Activated CD4-positive, CD25-positive, alpha-beta regulatory T cell (primary cell): ENCODE data around the gene SPACA6.

Experiments used
- DNase-seq, 4 experiments: peaks; one replicate each; lab custom pipeline; 2025; lab: John Stamatoyannopoulos, UW

Gene SPACA6

DNA sequence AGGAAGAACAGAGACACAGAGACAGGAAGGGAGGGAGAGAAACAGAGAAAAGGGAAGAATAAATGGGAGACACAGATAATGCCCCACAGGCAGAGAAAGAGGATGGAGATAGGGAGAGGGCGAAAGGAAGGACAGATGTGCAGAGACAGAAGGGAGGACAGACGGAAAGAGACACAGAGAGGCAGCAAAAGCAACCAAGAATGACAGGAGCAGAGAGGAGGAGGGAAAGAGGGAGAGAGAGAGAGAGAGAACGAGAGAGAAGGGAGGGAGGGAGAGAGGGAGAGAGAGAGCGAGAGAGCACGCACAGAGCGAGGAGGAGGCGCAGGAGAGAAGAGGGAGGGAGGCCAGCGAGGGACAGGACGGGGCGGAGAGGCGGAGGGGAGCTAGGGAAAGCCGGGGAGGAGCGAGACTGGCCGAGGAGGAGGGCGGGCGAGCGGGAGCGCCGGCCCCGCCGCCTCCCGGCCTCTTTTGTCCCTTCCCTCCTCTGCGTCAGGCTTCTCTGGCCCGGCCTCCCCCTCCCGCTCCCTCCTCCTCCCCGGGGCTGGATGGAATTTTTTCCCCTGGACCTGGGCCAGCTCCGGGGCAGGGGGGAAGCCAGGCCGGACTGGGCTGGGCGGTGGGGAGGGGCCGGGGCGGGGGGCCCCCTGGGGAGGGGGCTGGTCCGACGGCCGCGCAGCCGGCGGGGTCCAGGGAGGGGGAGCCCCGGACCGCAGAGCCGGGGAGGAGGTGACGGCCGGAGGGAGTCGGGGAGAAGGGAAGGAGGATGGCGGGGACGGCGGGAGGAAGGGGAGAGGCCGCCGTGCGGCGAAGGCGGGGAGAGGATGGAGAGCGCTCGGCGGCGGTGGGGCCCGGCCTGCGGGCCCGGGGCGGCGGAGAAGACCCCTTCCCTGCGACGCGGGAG is 4.2 kb upstream of the SPACA6 start:
- no peak for DNase-seq

DNA sequence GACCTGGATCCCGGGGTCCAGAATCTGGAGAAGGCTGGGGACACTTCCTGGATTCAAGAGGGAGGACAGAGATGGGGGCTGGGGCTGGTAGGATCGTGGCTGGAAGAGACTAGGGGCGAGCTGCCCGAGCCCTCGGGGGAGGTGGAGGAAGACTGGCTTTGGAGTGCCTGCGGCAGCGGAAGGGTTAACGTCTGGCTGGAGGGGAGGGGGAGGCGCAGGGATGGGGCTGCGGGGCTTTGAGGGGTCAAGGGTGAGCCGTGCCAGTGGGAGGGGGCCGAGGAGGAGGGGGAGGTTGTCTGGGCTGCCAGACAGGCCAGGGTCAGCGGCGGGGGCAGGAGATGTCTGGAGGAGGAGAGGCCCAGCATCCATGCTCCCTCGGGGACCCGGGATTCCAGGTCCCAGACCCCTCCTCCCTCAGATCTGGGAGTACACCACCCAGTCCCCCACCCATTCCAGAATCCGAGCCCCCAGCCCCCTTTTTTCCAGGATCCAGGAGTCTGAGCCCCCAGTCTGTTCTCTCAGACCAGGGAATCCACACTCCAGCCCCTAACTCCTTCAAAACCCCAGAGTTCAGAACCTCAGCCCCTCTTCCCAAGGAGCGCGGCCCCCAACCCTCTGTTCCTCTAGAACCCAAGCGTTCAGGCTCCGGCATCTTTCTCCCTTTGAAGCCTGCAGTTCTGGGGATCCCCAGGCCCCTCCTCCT is 3.2 kb upstream of the SPACA6 start:
- DNase-seq = no peak

DNA sequence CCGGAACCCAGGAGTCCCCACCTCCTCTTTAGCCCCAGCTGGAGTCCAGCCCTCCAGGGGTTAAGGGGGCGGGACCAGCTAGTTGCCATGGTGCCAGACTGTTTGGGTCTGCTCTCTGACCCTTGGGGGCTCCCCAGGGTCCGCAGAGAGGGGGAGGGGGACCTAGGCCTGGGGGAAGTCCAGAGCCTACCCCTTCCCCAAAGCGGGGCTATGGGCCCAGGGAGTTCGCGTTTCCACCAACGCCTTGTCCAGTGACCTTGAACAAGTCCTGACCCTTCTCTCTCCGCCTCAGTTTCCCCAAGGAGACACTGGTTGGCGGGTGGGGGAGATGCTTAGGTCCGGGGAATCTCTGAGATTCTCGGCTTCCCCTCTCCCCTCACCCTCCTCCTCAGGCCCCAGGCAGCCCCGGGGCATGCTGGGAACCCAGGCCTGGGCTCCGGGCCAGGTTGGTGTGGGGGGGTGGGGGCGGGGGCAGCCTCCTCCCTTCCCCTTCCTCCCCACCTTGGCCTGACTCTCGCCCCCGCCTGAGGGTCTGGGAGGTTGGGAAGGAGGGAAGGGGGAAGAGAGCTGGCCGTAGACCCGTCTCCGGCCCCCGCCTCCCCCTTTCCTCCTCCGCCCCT is 2.6 kb upstream of the SPACA6 start:
- no peak for DNase-seq

DNA sequence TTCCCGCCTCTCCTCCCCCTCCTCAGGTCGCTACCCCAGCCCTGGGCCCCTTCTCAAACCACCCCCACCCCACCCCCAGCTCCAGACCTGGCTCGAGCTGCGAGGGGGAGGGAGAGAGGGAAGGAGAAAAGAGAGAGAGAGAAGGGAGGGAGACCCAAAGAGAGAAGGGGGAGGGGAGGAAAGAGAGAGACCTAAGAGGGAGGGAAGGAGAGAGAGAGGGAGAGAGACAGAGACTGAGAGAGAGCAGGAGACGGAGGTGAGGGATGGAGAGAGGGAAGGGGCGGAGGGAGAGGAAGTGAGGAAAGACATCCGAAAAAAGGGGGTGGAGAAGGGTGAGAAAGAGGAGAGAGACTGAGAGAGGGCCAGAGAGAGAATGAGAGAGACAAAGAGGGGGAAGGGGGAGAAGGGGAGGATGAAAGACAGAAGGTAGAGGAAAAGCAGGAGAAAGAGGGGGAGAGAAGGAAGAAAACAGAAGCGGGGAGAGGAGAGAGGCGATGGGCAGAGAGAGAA is 2.0 kb upstream of the SPACA6 start:
- DNase-seq = no peak

DNA sequence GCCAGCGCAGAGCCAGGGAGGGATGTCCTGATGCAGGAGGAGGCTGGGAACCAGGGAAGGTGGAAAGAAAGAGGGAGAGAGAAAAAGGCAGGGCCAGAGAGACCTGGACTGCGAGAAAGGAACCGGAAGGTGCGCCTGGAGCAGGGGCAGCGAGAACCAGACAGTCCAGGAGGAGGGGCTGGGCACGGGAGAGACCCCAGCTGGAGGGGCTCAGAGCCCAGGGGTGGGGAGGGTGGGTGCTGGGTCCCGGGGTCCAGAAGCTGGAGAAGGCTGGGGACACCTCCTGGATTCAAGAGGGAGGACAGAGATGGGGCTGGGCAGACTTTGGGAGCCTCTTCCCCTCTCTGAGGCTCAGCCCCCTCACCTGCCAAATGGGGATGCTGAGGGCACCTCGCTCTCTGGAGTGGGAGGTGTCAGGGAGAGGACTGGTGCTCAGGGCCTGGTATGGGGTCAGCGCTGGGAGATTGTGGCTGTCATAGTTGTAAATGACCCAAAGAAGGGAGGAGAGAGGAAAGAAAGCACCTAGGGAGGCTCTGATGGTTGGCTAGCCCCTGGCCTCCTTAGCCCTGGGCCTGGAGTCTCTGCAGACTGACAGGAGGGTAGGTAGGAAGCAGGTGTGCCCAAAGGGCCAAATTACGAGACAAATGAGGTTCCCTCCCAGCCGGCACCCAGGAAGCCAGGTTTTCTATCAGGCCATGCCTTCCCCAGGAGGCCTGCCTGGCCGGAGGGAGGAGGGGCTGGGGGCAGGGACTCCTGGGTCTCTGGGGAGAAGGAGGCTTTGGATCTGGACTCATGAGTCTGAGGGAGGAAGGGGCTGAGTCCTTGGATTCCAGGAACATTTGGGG is 1.3 kb upstream of the SPACA6 start:
- no peak for DNase-seq

DNA sequence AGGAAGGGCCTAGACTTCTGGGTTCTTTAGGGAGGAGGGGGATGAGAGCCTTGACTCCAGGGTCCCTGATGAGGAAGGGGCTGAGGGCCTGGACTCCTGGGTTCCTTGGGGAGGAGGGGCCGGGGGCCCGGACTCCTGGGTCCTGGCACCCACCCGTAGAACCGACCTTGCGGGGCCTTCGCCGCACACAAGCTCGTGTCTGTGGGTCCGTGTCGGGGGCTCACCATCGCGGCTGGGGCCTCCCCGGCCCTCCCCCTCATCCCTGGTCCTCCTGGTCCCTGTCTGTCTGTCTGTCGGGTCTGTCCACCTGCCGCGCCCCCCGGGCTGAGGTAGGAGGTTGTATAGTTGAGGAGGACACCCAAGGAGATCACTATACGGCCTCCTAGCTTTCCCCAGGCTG is 662 bp upstream of the SPACA6 start:
- no peak for DNase-seq

DNA sequence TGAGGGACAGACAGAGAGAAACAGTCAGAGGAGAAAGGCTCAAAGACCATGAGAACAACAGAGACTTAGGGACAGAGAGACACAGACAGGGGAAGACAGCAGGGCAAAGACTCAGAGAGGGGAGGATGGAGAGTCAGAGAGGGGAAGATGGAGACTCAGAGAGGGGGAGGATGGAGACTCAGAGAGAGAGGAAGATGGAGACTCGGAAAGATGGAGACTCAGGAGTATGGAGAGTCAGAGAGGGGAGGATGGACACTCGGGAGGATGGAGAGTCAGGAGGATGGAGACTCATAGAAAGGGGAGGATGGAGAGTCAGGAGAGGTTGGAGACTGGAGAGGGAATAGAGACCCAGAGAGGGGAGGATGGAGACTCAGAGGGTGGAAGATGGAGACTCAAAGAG is 689 bp downstream of the SPACA6 start:
- DNase-seq = no peak

DNA sequence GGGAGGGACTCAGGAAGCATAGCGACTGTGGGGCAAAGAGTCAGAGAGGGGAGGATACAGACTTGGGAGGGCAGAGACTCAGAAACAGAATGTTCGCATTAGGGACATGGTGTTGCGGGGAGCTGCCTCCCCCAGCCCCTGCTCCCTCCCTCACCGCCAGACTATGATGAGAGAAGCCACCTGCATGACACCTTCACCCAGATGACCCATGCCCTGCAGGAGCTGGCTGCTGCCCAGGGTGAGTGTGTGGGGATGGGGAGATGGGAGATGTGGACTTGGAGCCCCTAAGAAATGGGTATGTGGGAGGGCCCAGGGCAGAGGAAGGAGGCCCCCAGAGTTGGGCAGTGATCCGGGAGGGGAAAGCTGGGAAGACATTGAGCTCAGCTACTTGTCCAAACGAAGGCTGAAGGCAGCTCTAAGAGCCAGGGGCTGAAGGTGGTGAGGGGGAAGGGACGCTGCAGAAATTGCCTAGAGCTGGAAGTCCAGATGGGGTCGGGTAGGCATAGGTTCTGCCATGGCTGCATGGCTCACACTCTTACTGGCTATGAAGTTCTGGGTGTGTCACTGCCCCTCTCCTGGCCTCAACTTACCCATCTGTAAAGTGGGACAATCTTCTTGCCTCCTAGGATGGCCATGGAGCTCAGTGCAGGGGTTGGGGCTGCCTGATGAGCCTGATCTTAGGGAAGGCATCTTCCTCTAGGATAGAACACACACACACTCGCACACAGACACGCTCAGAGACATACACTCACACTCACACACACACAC is 1.4 kb downstream of the SPACA6 start:
- DNase-seq = no peak

DNA sequence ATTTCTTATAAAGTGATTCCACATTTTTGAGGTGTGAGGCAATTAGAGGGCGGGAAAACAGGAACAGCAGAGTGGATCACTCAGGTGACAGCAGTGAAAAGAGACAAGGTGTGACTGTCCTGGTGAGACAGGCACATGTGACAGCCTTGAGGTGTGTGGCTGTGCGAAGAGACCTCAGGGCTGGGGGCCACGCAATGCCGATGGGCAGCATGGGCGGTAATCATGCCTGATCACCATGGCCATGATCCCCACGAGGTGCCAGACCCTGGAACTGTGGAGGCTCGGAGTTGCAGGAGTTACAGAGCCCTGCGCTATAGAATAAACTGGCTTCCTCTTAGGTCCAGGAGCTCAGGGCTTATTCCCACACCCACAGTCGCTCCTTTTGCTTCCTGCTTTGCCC is 2.0 kb downstream of the SPACA6 start:
- no peak for DNase-seq

DNA sequence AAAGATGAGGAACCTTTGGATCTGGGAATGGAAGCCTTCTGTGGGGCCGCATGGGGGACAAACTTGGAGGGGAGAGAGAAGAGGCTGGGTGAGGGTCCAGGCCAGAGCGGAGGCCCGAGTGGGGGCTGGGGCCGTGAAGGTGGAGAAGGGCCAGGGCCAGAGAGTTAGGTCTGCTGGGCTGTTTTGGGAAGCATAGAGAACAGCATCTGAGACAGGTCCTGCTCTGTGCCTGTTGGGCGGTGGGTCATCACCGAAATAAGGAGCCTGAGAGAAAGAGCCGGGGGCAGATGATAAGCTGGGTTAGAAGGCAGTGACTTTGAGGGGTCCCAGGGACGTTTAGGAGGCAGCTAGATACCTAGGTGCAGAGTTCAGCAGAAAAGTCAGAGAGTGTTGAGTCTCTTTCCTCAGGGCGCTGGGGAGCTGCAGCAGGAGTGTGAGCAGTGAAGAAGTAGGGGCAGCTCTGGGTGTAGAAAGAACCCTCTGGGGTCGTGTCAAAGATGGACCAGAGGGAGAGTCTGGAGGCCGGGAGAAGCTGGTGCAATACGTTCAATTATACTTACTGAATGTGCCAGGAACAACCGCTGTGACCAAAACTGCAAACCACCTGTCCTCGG is 2.7 kb downstream of the SPACA6 start:
- no peak for DNase-seq

DNA sequence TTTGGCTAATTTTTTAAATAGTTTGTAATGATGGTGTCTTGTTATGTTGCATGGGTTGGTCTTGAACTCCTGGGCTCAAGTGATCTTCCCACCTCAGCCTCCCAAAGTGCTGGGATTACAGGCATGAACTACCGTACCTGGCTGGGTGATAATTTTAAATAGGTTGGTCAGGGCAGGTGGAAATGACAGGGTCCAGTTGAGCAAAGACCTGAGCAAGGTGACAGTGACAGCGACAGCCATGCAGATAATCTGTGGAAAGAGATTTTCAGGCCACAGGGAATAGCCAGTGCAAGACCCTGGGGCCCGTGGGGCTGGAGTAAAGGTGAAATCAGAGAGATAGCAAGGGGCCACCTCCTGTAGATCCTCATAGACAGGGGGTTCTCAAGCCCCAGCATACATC is 3.5 kb downstream of the SPACA6 start:
- no peak for DNase-seq

DNA sequence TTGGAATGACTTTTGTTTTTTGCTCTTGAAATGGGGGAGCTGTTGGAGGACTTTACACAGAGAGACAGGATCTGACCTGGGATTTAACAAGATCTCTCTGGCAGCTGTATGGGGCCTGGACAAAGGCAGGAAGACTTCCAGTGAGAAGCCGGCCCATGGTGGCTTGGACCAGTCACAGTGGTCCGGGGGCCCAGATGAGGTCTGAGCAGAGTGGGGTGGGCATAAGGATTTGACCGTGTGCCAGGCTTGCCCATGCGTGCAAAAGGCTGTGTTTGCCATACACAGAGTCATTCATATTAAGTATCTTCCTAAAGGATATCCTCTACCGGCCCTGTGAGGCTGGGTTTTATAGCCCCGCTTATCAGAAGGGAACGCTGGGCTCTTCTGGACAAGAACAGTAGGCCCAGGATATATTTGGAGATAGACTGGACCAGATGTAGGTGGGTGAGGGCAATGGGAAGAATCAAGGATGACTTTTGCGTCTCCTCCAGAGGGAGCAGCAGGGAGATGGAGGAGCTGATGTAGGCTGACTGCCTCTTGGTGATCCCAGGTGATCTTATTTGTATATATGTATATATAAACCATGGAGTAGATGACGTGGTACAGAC is 4.1 kb downstream of the SPACA6 start:
- no peak for DNase-seq

DNA sequence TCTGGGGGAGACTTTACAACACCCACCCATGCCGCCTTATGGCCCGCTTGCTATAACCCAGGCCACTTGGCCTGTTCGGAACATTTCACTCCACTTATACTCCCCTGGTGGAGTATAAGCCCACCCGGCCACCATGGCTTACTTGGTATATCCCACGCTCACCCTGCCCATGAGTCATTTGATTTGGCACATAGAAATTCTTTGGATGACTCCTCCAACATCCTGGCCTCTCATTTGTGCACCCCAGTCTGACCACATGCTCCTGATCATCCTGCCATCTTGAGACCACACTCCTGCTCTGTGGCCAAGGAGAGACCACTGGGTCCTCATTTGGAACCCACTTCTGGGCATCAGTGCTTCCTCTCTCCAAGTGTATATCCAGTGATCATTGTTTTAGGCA is 5.2 kb downstream of the SPACA6 start:
- DNase-seq = no peak

DNA sequence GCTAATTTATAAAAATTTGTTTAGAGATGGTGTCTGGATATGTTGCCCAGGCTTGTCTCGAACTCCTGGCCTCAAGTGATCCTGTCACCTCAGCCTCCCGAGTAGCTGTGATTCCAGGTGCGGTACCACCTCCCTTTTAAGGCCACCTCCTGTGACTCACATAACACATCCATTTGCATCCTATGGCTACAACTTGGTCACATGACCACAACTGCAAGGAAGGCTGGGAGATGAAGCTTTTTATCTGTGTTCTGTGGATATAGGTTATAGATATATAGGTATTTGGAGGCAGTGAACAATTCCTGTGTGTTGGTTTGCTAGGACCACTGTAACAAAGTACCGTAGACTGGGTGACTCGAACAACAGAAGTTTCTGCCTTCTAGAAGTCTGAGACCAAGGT is 6.0 kb downstream of the SPACA6 start:
- no peak for DNase-seq

DNA sequence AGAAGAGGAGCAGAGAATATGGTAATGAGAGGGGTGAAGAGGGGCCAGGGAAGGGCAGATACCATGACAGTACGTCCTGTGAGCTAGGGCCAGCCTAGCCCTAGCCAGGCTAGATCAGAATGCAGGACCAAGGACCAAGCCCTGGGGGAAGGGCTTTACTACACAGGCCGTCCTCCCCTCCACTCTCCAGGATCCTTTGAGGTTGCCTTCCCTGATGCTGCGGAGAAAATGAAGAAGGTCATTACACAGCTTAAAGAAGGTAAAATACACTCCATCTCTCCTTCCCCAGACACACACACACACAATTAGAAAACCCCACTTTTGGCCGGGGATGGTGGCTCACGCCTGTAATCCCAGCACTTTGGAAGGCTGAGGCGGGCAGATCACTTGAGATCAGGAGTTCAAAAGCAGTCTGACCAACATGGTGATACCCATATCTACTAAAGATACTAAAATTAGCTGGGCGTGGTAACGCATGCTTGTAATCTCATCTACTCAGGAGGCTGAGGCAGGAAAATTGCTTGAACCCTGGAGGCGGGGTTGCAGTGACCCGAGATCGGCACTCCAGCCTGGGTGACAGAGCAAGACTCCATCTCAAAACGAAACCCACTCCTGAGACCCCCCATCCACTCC is 8.5 kb downstream of the SPACA6 start:
- DNase-seq = no peak

DNA sequence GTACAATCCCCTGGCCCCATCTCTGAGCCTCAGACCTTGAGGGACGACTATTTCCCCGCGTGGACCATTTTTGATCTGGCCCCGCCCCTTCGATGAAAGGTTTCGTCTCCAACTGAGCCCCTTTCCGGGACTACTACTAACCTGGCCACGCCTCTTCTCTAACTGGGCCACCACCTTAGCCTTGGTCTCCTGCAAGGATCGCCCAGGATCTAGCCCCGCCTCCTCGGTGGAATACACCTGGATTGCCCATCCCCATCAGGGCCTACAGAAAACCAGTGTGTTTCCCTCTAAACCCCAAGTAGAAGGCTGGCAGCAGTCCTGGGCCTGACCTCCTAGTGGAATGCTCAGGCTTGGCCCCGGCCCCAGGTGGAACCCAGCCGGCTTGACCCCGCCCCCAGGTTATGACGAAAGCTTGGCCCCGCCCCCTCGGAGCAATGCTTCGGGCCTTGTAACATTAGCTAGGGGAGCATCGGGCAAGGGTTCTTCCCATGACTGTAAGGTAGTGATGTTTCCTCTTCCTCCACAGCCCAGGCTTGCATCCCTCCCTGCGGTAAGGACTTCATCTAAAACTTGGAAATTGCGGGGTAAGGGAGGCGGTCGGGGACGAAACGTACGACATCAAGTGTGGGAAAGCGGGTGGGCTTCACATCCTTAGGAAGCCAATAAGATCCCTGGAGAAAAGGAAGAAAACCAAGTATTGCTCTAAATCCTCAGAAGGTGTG is 9.1 kb downstream of the SPACA6 start:
- DNase-seq = no peak

DNA sequence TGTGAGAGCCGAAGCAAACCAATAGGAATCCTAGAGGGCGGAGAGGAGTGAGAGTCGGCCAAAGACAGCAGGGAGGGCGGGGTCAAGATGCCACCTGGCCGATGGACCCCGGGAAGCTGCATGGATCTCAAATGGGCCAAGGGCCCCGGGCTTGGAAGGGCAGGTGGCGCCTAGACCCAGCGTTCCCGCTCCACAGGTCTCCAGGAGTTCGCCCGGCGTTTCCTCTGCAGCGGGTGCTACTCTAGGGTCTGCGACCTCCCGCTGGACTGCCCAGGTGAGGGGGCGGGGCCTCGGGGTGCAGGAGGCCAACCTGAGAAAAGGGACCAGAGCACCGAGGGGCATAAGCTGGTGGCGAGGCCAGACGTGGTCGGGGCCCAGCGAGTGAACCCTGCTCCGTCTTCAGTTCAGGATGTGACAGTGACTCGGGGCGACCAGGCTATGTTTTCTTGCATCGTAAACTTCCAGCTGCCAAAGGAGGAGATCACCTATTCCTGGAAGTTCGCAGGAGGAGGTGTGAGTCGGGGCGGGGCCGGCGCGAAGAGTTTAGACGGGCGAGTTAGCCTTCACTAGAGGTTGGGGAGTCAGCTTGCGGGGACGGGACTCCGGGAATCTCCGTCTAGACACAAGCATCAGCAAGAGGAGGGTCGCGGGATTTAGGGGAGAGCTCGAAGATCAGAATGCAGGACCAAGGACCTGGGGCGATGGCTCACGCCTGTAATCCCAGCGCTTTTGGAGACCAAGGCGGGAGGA is 9.9 kb downstream of the SPACA6 start:
- DNase-seq = no peak
